ENCODE results near the gene ARL6IP4. TPM values are rescaled to one million over a fixed set of nuclear protein-coding genes. Genes with fewer than 3 reads are reported as not detected.

ARL6IP4 gene
- total and polyA plus RNA-seq, 2 donors from 2014 or later = 168 to 362 TPM

DNA sequence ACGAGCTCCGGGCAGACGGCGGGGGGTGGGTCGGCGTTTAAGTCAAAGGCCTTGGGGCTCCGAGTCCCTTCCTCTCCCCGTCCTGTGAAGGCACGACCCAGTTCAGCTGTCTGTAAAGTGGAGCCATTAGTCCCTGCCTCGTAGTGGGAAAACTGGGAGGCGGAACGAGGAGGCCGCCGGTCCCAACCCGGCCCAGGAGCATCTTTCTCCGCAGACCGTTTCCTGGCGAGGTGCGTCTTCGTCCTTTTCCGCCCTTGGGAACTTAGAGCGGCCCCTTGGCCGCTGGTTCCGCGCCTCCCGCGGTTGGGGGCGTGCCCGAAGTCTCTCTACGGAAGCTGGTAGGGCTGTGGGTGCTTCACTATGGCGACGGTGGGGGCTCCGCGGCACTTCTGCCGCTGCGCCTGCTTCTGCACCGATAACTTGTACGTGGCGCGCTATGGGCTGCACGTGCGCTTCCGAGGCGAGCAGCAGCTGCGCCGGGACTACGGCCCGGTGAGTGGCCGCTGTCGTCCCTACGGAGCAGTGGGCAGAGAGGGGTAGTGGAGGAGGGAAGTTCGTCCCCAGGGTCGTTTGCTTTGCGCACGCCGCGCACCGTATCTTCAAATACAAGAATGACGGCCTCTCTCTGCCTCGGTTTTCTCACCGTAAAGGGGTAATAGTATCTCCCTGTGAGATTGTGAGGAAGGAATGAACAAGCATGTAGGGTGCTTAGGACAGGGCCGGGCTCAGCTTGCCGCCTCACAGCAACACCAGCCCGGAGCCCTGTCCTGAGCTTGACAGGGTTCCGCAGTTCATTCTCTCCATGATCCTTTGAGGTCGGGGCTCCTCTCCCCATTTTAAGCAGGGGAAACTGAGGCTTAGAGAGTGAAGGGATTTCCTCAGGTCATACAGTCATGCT lies 5.3 kb upstream of the ARL6IP4 start, which contains the start of gene OGFOD2:
Gene OGFOD2, plus strand, starts transcription at position 353 of the 898 bp plus-strand sequence. Its CDS starts 8 bp downstream, at position 361.
- H3K9ac ChIP-seq (ENCODE audit: low read length in 3 of 3) = peak within 1 kb of the TSS; percentile 57 to 90 (median 88)
- TF ChIP-seq, protein P1, sequence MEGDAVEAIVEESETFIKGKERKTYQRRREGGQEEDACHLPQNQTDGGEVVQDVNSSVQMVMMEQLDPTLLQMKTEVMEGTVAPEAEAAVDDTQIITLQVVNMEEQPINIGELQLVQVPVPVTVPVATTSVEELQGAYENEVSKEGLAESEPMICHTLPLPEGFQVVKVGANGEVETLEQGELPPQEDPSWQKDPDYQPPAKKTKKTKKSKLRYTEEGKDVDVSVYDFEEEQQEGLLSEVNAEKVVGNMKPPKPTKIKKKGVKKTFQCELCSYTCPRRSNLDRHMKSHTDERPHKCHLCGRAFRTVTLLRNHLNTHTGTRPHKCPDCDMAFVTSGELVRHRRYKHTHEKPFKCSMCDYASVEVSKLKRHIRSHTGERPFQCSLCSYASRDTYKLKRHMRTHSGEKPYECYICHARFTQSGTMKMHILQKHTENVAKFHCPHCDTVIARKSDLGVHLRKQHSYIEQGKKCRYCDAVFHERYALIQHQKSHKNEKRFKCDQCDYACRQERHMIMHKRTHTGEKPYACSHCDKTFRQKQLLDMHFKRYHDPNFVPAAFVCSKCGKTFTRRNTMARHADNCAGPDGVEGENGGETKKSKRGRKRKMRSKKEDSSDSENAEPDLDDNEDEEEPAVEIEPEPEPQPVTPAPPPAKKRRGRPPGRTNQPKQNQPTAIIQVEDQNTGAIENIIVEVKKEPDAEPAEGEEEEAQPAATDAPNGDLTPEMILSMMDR (IDR thresholded peaks at IDR 0.05; ENCODE audit: borderline replicate concordance, extremely low read depth, insufficient read depth) = no peak
- H3K27ac ChIP-seq (ENCODE audit: low read depth in 2 of 2, low read length in 2 of 2) = peak within 1 kb of the TSS; percentile 94 to 99
- H3K36me3 ChIP-seq (ENCODE audit: control insufficient read depth in 2 of 3, insufficient read depth in 3 of 3, low read length in 3 of 3) = peaks cover 0 to 3% (median 0%) of the 10 kb centered on the region in 3 donors
- FAIRE-seq (no peak), DNase-seq (peak; percentile 92 to 97 (median 96))
- H3K9me3 ChIP-seq (ENCODE audit: control insufficient read depth in 2 of 3, insufficient read depth in 1 of 3, low read length in 3 of 3) = no peaks in the 10 kb centered on the region
- peaks cover 0 to 27% (median 13%) of the 10 kb centered on the region in 3 donors for H3K4me1 ChIP-seq (ENCODE audit: control insufficient read depth in 2 of 3, insufficient read depth in 2 of 3, low read depth in 1 of 3, low read length in 3 of 3)
- intact Hi-C loops (cut with DNase I) = no loop called here
- H3K27me3 ChIP-seq (ENCODE audit: control insufficient read depth, insufficient read depth, low read length) = no peaks in the 10 kb centered on the region
- peak within 1 kb of the TSS; percentile 91 to 98 (median 96) for H3K4me3 ChIP-seq (ENCODE audit: low read length in 3 of 3)

DNA sequence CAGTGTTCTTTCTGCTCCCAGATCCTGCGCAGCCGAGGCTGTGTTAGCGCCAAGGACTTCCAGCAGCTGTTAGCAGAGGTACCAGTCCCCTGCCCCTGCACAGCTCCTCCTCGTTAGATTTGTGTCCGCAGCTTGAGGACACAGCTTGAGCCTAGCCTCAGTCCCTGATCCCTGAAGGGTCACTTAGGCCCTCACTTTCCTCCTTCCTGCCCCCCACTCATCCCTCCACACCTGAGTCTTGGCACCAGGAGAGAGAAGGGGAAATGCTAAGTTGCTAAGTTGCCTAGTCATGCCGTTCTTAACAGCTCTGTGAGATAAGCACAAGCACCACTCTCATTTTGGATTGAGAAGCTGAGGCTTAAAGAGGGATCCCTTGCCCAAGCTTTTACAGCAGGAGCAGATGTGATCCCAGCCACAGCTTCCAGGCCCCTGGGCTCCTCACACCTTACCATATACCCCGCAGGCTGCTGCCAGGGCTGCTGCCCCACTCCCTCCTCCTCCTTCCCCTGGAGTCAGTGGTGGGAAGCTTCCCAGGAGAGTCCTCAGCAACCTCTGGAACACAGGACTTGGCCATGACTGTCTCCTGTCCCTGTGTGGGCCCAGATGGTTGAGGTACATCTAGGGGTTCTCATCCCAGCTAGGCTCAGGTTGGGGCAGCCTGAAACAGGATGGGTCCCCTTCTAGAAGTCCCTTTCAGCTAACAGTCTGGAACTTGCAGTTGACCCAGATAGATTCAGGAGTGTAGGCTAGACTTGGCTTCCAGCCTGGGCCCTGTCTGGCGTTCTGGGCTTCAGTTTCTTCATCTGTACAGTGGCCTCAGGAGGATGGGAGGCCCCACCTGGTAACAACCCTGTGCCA lies 4.5 kb upstream of the ARL6IP4 start:
- intact Hi-C loops (cut with DNase I) = no loop called here
- FAIRE-seq (no peak), DNase-seq (no peak)
- Histone ChIP-seq H3K4me3 (ENCODE audit: low read length in 3 of 3) (peak overlapping the region; percentile 91 to 98 (median 96)), H3K36me3 (ENCODE audit: control insufficient read depth in 2 of 3, insufficient read depth in 3 of 3, low read length in 3 of 3) (peaks cover 0 to 3% (median 0%) of the 10 kb centered on the region in 3 donors), H3K27me3 (ENCODE audit: control insufficient read depth, insufficient read depth, low read length) (no peaks in the 10 kb centered on the region), H3K9ac (ENCODE audit: low read length in 3 of 3) (peak overlapping the region; percentile 57 to 90 (median 88)), H3K4me1 (ENCODE audit: control insufficient read depth in 2 of 3, insufficient read depth in 2 of 3, low read depth in 1 of 3, low read length in 3 of 3) (peaks cover 0 to 27% (median 13%) of the 10 kb centered on the region in 3 donors), H3K9me3 (ENCODE audit: control insufficient read depth in 2 of 3, insufficient read depth in 1 of 3, low read length in 3 of 3) (no peaks in the 10 kb centered on the region), H3K27ac (ENCODE audit: low read depth in 2 of 2, low read length in 2 of 2) (no peak overlapping the region)
- TF ChIP-seq, protein P1 (IDR thresholded peaks at IDR 0.05; ENCODE audit: borderline replicate concordance, extremely low read depth, insufficient read depth) = no peak

DNA sequence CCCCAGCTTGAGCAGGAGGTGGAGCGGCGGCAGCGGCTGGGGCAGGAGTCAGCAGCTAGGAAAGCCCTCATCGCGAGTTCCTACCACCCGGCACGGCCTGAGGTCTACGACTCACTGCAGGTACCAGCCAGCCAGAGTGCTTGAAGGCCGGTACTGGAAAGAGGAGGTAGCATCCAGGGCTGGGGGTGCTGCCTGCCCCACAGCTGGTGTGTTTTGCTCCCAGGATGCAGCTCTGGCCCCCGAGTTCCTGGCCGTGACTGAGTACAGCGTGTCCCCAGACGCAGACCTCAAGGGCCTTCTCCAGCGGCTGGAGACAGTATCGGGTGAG lies 3.9 kb upstream of the ARL6IP4 start:
- Histone ChIP-seq H3K27ac (ENCODE audit: low read depth in 2 of 2, low read length in 2 of 2) (no peak overlapping the region), H3K4me3 (ENCODE audit: low read length in 3 of 3) (peak overlapping the region in 1 of 3 donors; percentile 98), H3K36me3 (ENCODE audit: control insufficient read depth in 2 of 3, insufficient read depth in 3 of 3, low read length in 3 of 3) (peaks cover 0 to 3% (median 0%) of the 10 kb centered on the region in 3 donors), H3K4me1 (ENCODE audit: control insufficient read depth in 2 of 3, insufficient read depth in 2 of 3, low read depth in 1 of 3, low read length in 3 of 3) (peaks cover 0 to 31% (median 16%) of the 10 kb centered on the region in 3 donors), H3K9ac (ENCODE audit: low read length in 3 of 3) (no peak overlapping the region), H3K9me3 (ENCODE audit: control insufficient read depth in 2 of 3, insufficient read depth in 1 of 3, low read length in 3 of 3) (no peaks in the 10 kb centered on the region), H3K27me3 (ENCODE audit: control insufficient read depth, insufficient read depth, low read length) (no peaks in the 10 kb centered on the region)
- peak in 1 of 5 donors; percentile 66 for DNase-seq
- TF ChIP-seq, protein P1 (IDR thresholded peaks at IDR 0.05; ENCODE audit: borderline replicate concordance, extremely low read depth, insufficient read depth) = no peak
- intact Hi-C loops (cut with DNase I) = no loop called here
- no peak for FAIRE-seq
